HL-60 (cell line): ENCODE results near the gene ITPR3.

Experiments used
- CTCF ChIP-seq: IDR thresholded peaks from one replicate; pipeline ENCODE4 v1.5.1; 2011; ENCODE audit warnings: low read length, control low read depth, inconsistent platforms; ENCODE audit not compliant: insufficient read depth
- POLR2AphosphoS5 ChIP-seq: IDR thresholded peaks from 2 replicates; pipeline ENCODE4 v1.6.1; 2012; ENCODE audit warnings: low read depth

DNA sequence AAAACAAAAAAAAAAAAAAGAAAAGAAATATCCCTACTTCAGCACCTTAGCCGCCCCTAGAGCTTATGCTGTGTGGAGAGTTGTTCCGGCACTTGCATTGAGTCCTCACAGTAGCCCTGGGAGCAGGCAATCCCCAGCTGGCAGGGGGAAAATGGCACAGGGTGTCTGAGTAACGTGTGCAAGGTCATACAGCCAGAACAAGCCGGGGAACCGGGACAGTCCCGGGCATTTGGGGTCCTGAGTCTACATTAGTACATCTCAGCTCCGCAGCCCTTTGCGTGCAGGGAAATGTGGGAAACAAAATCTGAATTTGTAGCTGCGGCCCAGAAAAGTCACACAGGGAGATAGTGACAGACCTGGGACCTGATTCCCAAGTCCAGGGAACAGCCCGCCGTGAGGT is 44.5 kb upstream of the ITPR3 start:
- TF ChIP-seq POLR2AphosphoS5, result no peak
- no peak for TF ChIP-seq CTCF
